Lung (tissue), 12 donors: ENCODE data around the gene KLHL8. TPM values are rescaled to one million over a fixed set of nuclear protein-coding genes. Genes with fewer than 3 reads are reported as not detected.

ENCODE experiments used
- ATAC-seq: fragments of 200-7000 bp; cut with Tn5 transposase; one replicate; pipeline ENCODE4 v1.9.1; 2020; ENCODE audit warnings: moderate number of reproducible peaks; ENCODE audit not compliant: insufficient read depth, low FRiP score
- DNase-seq, 3 donors: peaks; one replicate each; pipeline ENCODE4 v3.0.0-alpha.2; 2013 to 2017
- H3K27ac ChIP-seq, 2 donors: one replicate each; pipeline ENCODE4 v1.5.1; 2013; ENCODE audit warnings: mild to moderate bottlenecking in 2 of 2, moderate library complexity in 2 of 2, control low read depth in 1 of 2, inconsistent platforms in 1 of 2, low read depth in 1 of 2, low read length in 1 of 2
- H3K27me3 ChIP-seq, 3 donors: one replicate each; pipeline ENCODE4 v1.5.1; 2013; ENCODE audit warnings: low read length in 2 of 3; ENCODE audit not compliant: control insufficient read depth in 3 of 3, insufficient read depth in 3 of 3
- H3K36me3 ChIP-seq, 4 donors: one replicate each; pipeline ENCODE4 v1.5.1; 2013; ENCODE audit warnings: low read length in 4 of 4, mild to moderate bottlenecking in 1 of 4, moderate library complexity in 1 of 4; ENCODE audit not compliant: control insufficient read depth in 4 of 4, insufficient read depth in 4 of 4
- H3K4me1 ChIP-seq, 5 donors: one replicate each; pipeline ENCODE4 v1.5.1; 2013; ENCODE audit warnings: low read length in 5 of 5, mild to moderate bottlenecking in 2 of 5, moderate library complexity in 1 of 5; ENCODE audit not compliant: control insufficient read depth in 5 of 5, insufficient read depth in 5 of 5
- H3K4me3 ChIP-seq: one replicate; pipeline ENCODE4 v1.5.1; 2013; ENCODE audit warnings: mild to moderate bottlenecking, control low read depth, moderate library complexity
- H3K9ac ChIP-seq, 2 donors: one replicate each; pipeline ENCODE4 v1.5.1; 2013; ENCODE audit warnings: low read length in 2 of 2, control low read depth in 1 of 2; ENCODE audit not compliant: insufficient read depth in 1 of 2
- H3K9me3 ChIP-seq, 4 donors: one replicate each; pipeline ENCODE4 v1.5.1; 2013; ENCODE audit warnings: low read length in 3 of 4, mild to moderate bottlenecking in 1 of 4, moderate library complexity in 1 of 4; ENCODE audit not compliant: control insufficient read depth in 4 of 4, insufficient read depth in 3 of 4
- WGBS, 2 donors: extraction: QIAGEN DNeasy Blood & Tissue Kit; methylation state at CpG; one replicate each; pipeline ENCODE4 v1.1.7; 2013; 5-methylcytosine and 5-hydroxymethylcytosine counted together
- polyA plus RNA-seq, 2 donors: library from polyadenylated mRNA; stranded (reverse); fragments of 200-250 nt; gene quantifications; one replicate each; pipeline ENCODE4 v1.2.1, GENCODE V29; 2013
- total RNA-seq, 2 donors: library from RNA; depleted of rRNA in 1 of 2; stranded (reverse); fragments of >200 nt in 1 of 2; gene quantifications; one replicate each; pipeline ENCODE4 v1.2.1, GENCODE V29; 2014 to 2021
- TF ChIP-seq, protein P1 (sequence below): IDR thresholded peaks from 2 replicates; pipeline ENCODE4 v1.5.1; 2012; ENCODE audit warnings: mild to moderate bottlenecking; ENCODE audit errors: control extremely low read depth, extremely low read depth
- donor health status: control.
- donor health status: control.
- donor health status: Bipolar disorder and iron deficiency.
- donor health status: healthy.
- donor health status: DM: yes; HTN: yes; CAD: no.

Gene KLHL8
- total and polyA plus RNA-seq, 4 donors: 3.3 to 23.1 (median 9.9) TPM

DNA sequence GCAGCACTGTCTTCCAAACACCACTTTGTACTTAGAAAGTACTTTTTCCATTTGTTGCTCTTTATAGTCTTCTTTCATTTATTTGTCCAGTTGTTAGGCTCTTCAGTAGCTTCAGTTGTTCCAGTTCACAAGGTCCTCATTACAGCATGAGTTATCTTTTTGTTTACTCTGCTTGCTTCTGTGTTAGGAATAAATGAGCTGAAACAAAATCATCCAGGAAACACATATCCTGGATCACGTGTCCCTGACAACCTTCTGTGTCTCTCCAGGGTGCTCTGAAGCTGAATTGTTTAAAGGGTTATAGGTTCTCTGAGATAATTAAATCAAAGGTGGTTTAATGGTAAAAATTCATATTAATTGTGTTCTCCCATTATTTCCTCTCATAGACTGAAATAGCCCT lies 19.9 kb upstream of the KLHL8 start:
- H3K9ac ChIP-seq: no peak overlapping the region
- no peaks in the 10 kb centered on the region for H3K27me3 ChIP-seq
- H3K27ac ChIP-seq: no peak overlapping the region
- TF ChIP-seq, protein P1, sequence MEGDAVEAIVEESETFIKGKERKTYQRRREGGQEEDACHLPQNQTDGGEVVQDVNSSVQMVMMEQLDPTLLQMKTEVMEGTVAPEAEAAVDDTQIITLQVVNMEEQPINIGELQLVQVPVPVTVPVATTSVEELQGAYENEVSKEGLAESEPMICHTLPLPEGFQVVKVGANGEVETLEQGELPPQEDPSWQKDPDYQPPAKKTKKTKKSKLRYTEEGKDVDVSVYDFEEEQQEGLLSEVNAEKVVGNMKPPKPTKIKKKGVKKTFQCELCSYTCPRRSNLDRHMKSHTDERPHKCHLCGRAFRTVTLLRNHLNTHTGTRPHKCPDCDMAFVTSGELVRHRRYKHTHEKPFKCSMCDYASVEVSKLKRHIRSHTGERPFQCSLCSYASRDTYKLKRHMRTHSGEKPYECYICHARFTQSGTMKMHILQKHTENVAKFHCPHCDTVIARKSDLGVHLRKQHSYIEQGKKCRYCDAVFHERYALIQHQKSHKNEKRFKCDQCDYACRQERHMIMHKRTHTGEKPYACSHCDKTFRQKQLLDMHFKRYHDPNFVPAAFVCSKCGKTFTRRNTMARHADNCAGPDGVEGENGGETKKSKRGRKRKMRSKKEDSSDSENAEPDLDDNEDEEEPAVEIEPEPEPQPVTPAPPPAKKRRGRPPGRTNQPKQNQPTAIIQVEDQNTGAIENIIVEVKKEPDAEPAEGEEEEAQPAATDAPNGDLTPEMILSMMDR: no peak
- no peaks in the 10 kb centered on the region for H3K36me3 ChIP-seq
- DNase-seq: peak in 1 of 3 donors; percentile 34
- peaks cover 0 to 14% (median 5%) of the 10 kb centered on the region in 4 donors for H3K9me3 ChIP-seq
- ATAC-seq: no peak
- H3K4me3 ChIP-seq: no peak overlapping the region
- WGBS, 2 donors: 18 to 40% methylated on average over 1 of the region's 1 CpG
- peaks cover 0 to 5% (median 3%) of the 10 kb centered on the region in 5 donors for H3K4me1 ChIP-seq

DNA sequence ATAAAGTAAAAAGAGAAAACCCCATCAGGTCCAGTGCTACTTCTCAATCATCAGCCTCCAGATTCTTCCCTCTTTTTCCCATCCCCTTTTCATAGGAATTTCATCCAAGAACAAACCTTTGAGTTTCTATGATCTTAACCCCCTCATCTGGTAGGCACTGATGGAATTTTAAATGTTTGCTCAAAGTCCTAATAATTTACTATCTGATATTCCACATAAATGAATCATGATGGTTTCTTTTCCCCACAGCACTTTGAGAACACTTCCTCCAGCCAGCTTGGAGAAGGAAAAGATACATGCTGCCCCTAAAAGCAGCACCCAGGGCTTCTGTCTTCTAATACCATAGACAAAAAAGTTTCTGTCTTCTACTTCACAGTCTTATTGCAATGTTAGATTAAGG lies 19.4 kb upstream of the KLHL8 start:
- TF ChIP-seq, protein P1: no peak
- H3K27me3 ChIP-seq: no peaks in the 10 kb centered on the region
- no peaks in the 10 kb centered on the region for H3K36me3 ChIP-seq

DNA sequence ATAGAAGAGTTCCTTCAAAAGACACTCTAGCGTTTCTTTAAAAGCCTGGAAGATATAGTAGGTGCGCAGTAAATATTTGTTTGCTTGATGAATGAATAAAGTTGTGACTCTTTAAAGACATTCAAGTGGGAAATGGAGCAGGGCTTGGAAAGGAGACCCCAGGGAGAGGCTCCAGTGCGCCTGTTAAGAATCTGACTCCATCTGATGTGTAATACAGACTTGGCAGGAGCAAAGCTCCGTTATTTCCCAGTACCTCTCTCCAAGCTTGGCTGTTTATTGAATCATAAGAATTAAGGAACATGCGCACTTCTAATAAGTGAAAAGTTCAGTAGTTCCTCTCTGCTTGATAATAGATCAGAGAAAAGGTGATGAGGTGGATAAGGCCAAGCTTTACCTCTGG lies 18.8 kb upstream of the KLHL8 start:
- TF ChIP-seq, protein P1: no peak
- Histone ChIP-seq H3K27ac (no peak overlapping the region), H3K9me3 (peaks cover 0 to 14% (median 5%) of the 10 kb centered on the region in 4 donors), H3K4me1 (peaks cover 0 to 5% (median 3%) of the 10 kb centered on the region in 5 donors), H3K27me3 (no peaks in the 10 kb centered on the region), H3K4me3 (no peak overlapping the region), H3K9ac (no peak overlapping the region), H3K36me3 (no peaks in the 10 kb centered on the region)
- 88 to 94% methylated on average over 5 of the region's 5 CpGs for WGBS, 2 donors
- ATAC-seq (no peak), DNase-seq (no peak)

More for the DNA sequence above, 19.4 kb upstream of the KLHL8 start:
- no peak overlapping the region for H3K27ac ChIP-seq
- H3K4me3 ChIP-seq: no peak overlapping the region
- DNase-seq (no peak), ATAC-seq (no peak)
- H3K9me3 ChIP-seq: peaks cover 0 to 14% (median 5%) of the 10 kb centered on the region in 4 donors
- no peak overlapping the region for H3K9ac ChIP-seq
- peaks cover 0 to 5% (median 3%) of the 10 kb centered on the region in 5 donors for H3K4me1 ChIP-seq

DNA sequence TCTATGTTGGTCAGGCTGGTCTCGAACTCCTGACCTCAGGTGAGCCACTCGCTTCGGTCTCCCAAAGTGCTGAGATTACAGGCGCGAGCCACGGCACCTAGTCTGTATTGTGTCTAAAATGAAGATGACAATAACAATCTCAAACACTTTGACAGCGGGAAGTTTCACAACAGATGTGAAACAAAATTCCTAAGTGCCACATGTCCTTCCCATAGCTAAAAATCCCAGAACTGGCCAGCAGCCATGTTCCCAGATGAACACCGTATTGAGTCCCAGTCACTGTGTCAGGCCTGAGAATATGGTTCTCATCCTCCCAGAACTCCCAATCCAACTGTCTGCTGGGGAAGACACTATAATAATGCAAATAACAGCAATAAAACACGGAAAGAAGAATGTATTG lies 16.4 kb upstream of the KLHL8 start:
- H3K9ac ChIP-seq: no peak overlapping the region
- H3K36me3 ChIP-seq: no peaks in the 10 kb centered on the region
- ATAC-seq: no peak
- DNase-seq: peak in 1 of 3 donors; percentile 13
- no peaks in the 10 kb centered on the region for H3K9me3 ChIP-seq
- no peaks in the 10 kb centered on the region for H3K27me3 ChIP-seq
- WGBS, 2 donors: 89 to 91% methylated on average over 9 of the region's 9 CpGs
- peaks cover 0 to 5% (median 3%) of the 10 kb centered on the region in 5 donors for H3K4me1 ChIP-seq
- TF ChIP-seq, protein P1: no peak
- H3K27ac ChIP-seq: no peak overlapping the region
- H3K4me3 ChIP-seq: no peak overlapping the region
